HL-60/S4 treated with phorbol 12-myristate 13-acetate at 8.2 ng/mL for 4 days and 3 days (cell line): ENCODE results near the gene PHTF1.
"Not testable (repeated sequence)": the region's sequence is repeated elsewhere in the genome, so short reads cannot be mapped to it uniquely, and the experiment has no call there.

Experiments used
- in situ Hi-C: fragments of 300-500 bp; cut with MboI; formaldehyde crosslinking; loops from 2 replicates; pipeline ENCODE4 v1.15.0; 2022; ENCODE audit warnings: low sequenced_read_pairs

The PHTF1 gene

GRCh38 chr1:113779542-113779941 is 20.3 kb upstream of the PHTF1 start:
- in situ Hi-C loops = no loop called here

- in situ Hi-C loops = no loop called here
These were observed 18.3 kb upstream of the PHTF1 start for GRCh38 chr1:113777561-113777960.

GRCh38 chr1:113770031-113770430 is 10.7 kb upstream of the PHTF1 start:
- in situ Hi-C loops = no loop called here

DNA sequence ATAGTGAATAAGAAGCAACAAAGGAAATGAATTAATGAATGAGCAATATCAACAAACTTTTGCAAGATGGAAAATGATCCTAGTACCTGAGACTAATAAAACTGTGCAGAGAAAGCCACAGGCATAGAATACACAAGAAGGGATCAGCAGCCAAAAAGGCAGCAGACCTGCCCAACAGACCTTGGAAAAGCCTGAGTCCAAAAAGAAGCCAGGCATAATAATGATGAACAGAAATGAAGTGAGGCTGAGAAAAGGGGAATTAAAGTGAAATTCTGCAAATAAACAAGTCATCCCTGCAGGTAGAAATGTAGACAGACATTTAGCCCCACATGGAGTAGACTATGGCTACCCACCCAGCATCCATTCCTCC is 10.3 kb upstream of the PHTF1 start:
- in situ Hi-C loops = no loop called here

DNA sequence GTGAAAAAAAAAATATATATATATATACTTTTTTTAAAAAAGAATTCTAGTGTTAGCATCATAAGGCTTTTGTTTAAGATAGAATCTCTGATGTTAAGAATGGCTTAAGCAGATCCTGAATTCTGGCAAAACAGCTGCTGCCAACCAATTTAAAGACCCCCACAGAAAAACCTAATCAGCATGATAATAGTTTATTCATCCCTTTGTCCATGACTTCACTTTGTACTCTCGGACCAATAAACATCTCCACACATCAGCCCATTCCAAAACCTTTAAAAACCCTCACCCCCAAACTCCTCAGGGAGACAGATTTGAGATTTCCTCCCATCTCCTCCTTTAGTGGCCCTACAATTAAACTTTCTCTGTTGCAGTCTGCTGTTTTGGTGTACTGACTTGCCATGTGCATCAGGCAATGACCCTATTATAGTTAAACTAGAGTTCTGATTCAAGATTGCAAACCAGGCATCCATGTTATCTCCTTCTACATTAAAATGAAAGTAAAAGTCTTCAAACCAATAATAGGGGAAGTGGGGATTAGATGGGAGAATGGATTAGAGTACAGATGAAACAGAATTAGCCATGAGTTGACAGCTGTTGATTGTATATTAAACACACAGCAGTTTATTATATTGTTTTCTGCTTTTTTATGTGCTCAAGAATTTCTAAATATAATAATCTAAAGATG is 9.8 kb upstream of the PHTF1 start:
- in situ Hi-C loops = no loop called here

DNA sequence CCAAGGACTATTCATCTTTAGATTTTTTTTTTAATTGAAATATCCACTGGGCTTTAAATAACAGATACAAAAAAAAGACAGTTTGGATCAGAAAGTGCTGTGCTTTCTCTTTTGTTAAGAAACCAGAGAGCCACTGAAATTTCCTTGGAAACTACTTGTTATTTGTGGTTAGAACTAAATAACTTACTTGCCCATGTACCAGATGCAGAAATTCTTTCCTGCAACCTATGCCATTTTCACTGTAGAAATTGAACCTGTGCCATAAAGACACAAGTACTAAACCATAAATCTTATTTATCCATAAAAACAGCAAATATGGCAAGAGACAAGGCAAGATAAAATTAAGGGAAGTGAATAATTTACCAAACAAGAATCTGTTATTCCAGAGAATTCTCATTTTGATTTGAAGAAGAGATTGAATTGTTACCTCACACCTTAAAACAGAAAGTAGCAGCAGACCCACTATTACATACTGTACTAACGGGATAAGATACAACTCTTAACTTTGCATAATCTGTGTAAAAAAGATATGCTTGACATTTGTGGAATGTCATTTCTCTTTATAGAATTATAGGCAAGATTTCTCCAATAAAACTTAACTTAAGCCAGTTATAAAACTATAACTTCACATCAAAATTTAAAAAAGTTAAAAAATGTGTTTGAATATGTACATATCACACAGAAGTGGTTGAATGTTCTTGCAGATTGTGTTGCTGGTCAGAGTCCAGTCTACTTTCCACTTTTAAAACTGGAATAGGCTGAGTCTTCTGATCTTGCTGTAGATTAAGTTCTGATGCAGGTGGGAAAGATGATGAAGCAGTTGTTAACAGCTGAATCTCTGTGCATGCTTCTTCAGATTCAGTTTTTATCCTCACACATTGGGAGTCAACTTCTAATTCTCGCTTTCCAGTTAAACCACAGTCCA is 6.3 kb upstream of the PHTF1 start:
- in situ Hi-C loops = no loop called here

DNA sequence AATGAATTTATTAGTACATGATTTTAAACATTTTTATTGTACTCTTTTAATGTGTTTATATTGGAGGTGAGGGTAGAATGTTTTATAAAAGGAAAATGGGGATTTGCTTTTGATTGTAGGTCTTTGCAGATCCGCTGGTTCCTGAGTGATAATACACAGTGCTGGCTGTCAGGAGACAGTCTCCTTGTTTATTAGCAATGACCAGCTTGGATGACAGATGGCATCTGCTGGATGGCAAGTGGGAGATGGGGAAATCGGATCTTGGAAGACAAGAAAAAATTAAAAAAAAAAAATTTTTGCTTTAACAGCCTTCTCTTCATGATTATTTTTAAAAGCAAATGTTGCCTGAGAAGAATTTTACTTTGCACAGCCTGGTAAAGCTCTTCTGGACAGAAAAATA is 4.4 kb upstream of the PHTF1 start:
- in situ Hi-C loops = no loop called here

DNA sequence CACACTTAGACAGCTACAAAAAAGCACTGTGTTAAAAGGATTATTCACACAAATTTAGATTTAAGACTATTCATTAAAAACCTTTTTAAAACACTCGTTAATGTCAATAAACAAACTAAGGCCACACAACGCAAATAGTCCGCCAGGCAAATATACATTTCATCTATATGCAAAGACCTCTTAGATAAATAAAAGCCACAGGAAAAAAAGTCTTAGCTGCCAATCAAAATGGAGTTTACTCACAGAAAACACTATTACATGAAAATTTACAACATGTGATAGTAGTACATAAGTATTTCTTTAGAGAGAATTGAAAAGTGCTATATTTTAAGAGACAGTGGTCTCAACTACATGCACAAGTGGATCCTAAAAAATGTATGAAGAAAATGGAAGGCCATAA is 2.7 kb upstream of the PHTF1 start:
- in situ Hi-C loops = no loop called here

DNA sequence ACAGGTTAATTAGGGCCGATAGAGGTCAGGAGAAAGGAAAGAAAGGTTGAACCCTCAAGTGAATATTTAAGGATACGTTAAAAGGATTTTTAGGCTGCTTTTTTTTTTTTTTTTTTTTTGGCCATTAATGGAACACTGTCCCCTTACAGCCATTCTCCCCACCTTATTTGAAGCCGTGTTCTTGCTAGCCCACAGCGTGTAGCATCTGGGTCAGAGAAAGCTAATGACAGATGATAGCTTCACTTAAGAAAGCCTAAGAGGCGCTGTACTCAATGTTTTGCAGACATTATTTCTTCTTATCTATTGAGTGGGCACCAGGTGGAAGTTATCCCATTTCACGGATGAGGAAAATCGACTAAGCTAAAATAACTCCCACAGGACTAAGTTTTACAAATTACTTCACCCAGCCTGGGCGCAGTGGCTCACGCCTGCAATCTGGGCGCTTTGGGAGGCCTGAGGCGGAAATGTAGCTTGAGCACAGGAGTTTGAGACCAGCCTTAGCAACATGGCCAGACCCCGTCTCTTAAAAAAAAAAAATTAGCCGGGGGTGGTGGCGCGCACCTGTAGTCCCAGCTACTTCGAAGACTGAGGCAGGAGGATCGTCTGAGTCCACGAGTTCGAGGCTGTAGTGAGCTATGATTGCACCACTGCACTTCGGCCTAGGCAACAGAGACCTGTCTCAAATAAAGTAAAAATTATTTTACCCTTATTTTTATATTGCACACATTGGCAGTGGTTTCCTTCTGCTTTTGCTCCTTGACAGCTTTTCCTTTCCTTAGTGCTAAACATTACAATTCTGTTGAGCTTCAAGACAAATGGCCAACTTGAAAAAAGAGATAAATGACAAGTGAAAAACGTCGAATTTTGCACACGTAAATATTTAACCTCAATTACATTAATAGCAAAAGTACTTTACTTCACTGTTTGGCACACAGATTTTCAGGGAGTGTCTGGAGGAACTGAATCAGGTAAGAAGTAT is 1.1 kb upstream of the PHTF1 start:
- in situ Hi-C loops = no loop called here

GRCh38 chr1:113758631-113759332 is 504 bp downstream of the PHTF1 start:
- in situ Hi-C loops = no loop called here

DNA sequence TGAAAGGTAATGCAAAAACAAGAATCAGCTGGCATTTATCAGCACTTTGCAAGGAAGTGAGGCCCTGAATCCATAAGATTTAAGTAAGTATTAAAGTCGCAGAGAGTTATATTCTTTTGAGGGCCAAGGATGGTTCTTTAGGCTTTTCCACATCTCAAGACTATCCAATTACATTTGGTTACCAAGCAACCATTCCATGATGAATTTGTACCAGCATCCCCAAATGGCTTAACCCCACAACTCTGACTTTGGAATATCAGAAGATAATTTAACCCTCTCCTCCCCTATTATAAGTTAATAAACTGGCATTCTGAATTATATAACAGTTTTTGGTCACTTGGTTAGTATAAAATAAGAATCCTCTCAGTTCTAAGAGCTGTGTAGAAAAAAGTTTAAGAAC is 2.8 kb downstream of the PHTF1 start:
- in situ Hi-C loops = no loop called here

DNA sequence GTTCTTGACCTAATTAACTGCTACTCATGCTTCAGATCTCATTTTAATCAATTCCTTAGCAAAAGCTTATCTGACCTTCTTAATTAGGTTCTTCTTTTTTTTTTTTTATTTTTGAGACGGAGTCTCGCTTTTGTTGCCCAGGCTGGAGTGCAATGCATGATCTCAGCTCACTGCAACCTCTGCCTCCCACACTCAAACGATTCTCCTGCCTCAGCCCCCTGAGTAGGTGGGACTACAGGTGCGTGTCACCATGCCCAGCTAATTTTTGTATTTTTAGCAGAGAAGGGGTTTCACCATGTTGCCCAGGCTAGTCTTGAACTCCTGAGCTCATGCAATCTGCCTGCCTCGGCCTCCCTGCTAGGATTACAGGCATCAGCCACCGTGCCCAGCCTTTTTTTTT is 6.0 kb downstream of the PHTF1 start:
- in situ Hi-C loops = not testable (repeated sequence)

- in situ Hi-C loops = no loop called here
These were observed 7.8 kb downstream of the PHTF1 start for GRCh38 chr1:113751516-113751915.

DNA sequence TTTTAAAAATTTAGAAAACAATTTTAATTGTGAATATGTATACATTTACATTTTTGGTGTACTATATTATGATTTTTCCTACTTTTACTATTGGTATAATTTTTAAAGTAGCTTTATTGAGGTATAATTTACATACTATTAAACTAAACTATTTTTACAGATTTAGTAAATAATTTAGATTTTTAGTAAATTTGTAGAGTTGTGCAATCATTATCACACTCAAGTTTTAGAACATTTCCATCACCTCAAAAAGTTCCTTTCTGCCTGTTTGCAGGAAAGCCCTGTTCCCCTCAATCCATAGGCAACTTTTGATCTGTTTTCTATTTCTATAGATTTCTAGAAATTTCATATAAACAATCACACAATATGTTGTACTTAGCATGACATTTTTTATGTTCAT is 8.2 kb downstream of the PHTF1 start:
- in situ Hi-C loops = no loop called here

- in situ Hi-C loops = no loop called here
These were observed 9.9 kb downstream of the PHTF1 start for GRCh38 chr1:113749402-113749801.

DNA sequence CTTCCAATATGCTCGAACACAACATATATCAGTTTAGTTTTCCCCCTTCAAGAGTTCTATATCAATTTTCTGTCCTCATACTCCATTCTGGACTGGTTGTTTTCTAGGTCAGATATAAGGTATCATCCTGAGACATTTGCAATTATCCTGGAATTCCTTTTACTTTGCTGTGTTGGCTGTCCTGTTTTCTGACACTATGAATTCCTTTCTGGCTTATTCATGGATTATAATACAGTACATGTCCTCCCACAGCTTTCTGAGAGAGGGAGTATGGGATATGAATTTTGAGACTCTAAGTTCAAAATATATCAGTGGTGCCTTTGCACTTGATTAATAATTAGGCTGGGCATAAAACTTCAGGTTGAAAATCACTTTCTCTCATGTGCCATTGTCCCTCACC is 11.9 kb downstream of the PHTF1 start:
- in situ Hi-C loops = no loop called here

GRCh38 chr1:113745425-113745824 is 13.9 kb downstream of the PHTF1 start:
- in situ Hi-C loops = no loop called here

DNA sequence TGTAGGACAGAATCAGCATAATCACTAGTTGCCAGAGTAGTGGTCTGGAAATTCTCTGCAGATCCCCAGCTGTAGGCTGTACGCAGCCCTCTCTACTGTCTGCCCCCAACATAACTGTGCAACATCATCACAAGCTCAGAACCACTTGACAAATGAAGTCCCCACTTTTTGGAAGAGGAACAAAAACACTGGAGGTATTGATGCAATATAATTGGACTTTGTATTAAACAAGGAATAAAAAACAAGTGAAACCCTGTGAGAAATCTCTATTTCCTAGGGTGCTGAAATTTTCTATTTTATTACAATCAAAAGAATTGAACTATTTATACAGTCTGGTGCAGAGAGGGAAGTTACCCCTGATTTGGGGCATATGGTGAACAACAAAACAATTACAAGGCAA is 15.2 kb downstream of the PHTF1 start:
- in situ Hi-C loops = no loop called here

DNA sequence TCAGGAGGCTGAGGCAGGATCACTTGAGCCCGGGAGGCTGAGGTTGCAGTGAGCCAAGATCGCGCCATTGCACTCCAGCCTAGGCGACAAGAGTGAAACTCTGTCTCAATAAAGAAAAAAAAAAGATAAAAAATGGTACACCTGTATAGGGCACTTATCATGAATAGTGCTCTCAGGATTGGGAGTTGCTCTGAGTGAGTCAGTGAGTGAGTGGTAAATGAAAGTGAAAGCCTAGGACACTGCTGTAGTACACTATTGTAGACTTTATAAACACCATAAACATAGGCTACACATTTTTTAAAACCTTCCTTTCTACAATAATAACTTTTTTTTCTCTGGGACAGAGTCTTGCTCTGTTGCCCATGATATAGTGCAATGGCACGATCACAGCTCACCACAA is 16.8 kb downstream of the PHTF1 start:
- in situ Hi-C loops = no loop called here

DNA sequence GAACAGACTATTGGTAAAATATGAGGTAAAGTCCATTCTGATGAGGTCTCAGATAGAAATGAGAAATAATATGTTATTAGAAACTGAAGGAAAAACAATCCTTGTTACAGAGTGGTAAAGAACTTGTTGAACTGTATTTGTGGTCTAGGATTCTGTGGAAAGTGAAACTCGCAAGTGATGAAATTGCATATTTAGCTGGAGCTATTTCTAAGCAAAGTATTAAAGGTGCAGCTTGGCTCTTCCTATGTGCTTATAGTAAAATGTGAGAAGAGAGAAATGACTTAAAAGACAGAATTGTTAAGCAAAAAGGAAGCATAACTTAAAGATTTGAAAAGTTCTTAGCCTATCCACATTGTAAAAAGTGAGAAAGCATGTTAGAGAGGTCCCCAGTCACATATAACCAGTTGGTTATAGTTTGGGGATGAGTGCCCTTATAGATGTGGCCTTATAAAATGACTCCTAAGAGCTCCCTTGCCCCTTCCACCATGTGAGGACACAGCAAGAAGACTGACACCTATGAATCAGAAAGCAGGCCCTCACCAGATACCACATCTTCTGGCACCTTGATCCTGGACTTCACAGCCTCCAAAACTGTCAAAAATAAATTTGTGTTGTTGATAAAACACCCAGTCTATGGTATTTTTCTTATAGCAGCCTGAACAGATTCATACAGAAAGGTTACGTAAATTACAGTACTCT is 24.8 kb downstream of the PHTF1 start:
- in situ Hi-C loops = no loop called here
